Measurements from ENCODE around the gene KHDC3L. TPM values are rescaled to one million over a fixed set of nuclear protein-coding genes. Genes with fewer than 3 reads are reported as not detected.

Gene KHDC3L
- total RNA-seq, 2 donors from 2014 or later: not detected

DNA sequence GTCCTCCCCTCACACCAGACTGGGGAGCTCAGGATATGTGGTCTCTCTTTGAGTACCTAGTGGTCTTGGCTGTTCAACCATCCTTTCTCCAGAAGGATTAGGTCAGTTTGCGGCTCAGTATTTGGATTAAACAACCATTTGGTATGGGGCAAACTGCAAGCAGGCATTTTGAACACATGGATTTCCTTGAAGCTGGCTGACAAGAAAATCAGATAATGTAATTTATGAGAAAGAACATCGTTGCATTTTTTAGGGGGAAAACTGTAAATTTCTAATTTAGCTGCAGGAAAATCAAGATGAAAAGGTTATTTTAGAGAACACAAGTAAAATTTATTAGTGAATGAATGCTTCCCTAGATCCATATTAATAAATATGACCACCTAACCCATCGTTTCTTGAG lies 33.7 kb upstream of the KHDC3L start:
- WGBS, 2 donors: 35 to 44% methylated on average over 3 of the region's 3 CpGs
- intact Hi-C loops (cut with DNase I): no loop called here
- Histone ChIP-seq H3K4me1 (no peaks in the 10 kb centered on the region), H3K36me3 (replicated peaks in 1 of 2; ENCODE audit: insufficient read depth in 1 of 2, low read depth in 2 of 2) (no peaks in the 10 kb centered on the region), H3K27ac (no peak overlapping the region), H3K27me3 (no peaks in the 10 kb centered on the region), H3K9me3 (no peaks in the 10 kb centered on the region), H3K4me3 (no peak overlapping the region)
- DNase-seq (no peak), ATAC-seq (no peak)
- TF ChIP-seq, protein P1, sequence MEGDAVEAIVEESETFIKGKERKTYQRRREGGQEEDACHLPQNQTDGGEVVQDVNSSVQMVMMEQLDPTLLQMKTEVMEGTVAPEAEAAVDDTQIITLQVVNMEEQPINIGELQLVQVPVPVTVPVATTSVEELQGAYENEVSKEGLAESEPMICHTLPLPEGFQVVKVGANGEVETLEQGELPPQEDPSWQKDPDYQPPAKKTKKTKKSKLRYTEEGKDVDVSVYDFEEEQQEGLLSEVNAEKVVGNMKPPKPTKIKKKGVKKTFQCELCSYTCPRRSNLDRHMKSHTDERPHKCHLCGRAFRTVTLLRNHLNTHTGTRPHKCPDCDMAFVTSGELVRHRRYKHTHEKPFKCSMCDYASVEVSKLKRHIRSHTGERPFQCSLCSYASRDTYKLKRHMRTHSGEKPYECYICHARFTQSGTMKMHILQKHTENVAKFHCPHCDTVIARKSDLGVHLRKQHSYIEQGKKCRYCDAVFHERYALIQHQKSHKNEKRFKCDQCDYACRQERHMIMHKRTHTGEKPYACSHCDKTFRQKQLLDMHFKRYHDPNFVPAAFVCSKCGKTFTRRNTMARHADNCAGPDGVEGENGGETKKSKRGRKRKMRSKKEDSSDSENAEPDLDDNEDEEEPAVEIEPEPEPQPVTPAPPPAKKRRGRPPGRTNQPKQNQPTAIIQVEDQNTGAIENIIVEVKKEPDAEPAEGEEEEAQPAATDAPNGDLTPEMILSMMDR (IDR thresholded peaks at IDR 0.05): no peak
- TF ChIP-seq POLR2A (IDR thresholded peaks at IDR 0.05): no peak

DNA sequence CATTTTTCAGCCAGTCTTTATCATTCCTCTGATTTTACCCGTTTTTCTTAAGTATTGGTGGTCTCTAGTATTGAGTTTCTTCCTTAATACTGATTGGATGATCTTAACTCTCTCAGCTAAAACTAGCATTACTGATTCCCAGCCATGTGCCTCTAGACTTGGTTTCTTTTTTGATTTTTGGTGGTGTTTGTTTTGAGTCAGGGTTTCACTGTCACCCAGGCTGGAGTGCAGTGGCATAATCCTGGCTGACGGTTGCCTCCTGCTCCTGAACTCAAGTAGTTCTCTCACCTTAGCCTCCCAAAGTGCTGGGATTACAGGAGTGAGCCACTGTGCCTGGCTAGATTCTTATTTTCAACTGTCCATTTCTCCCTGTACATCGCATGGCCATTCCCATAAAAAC lies 33.3 kb upstream of the KHDC3L start:
- H3K4me3 ChIP-seq: no peak overlapping the region
- DNase-seq: no peak
- 37 to 49% methylated on average over 3 of the region's 3 CpGs for whole genome bisulfite sequencing, 2 donors
- ATAC-seq: no peak
- H3K27ac ChIP-seq: no peak overlapping the region
- H3K4me1 ChIP-seq: no peaks in the 10 kb centered on the region
- TF ChIP-seq, protein P1 (IDR thresholded peaks at IDR 0.05): no peak
- TF ChIP-seq POLR2A (IDR thresholded peaks at IDR 0.05): no peak
- H3K9me3 ChIP-seq: no peaks in the 10 kb centered on the region
- intact Hi-C loops (cut with DNase I): no loop called here
- H3K36me3 ChIP-seq (replicated peaks in 1 of 2; ENCODE audit: insufficient read depth in 1 of 2, low read depth in 2 of 2): no peaks in the 10 kb centered on the region
- H3K27me3 ChIP-seq: no peaks in the 10 kb centered on the region

DNA sequence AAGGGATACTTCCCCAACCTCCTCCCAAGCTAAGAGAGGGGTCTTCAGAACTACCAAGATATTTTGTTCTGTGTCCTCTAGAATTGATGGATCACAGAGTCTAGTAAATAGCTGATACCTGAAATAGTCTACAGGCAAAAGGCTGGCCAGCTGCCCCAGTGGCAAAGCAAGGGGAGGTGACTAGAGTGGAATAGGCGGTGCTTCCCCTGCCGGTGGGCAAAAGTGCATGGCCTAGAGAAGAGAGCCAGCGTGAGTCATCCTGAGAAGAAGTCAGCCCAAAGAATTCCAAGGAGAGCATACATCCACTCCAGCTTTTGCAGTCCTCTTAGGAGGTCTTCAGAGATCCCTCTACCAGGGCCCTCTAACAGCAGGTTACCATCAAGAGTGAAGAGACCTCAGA lies 23.1 kb upstream of the KHDC3L start:
- no peak for TF ChIP-seq POLR2A (IDR thresholded peaks at IDR 0.05)
- TF ChIP-seq, protein P1 (IDR thresholded peaks at IDR 0.05): no peak
- 56 to 66% methylated on average over 2 to 3 of the region's 3 CpGs for WGBS, 2 donors
- Histone ChIP-seq H3K27me3 (no peaks in the 10 kb centered on the region), H3K36me3 (replicated peaks in 1 of 2; ENCODE audit: insufficient read depth in 1 of 2, low read depth in 2 of 2) (no peaks in the 10 kb centered on the region), H3K9me3 (no peaks in the 10 kb centered on the region), H3K4me1 (no peaks in the 10 kb centered on the region), H3K4me3 (no peak overlapping the region), H3K27ac (no peak overlapping the region)
- ATAC-seq (no peak), DNase-seq (no peak)
- intact Hi-C loops (cut with DNase I): no loop called here

- Histone ChIP-seq H3K36me3 (replicated peaks in 1 of 2; ENCODE audit: insufficient read depth in 1 of 2, low read depth in 2 of 2) (no peaks in the 10 kb centered on the region), H3K27ac (no peak overlapping the region), H3K9me3 (no peaks in the 10 kb centered on the region), H3K27me3 (no peaks in the 10 kb centered on the region), H3K4me1 (no peaks in the 10 kb centered on the region), H3K4me3 (no peak overlapping the region)
- ATAC-seq: no peak
- no peak for TF ChIP-seq POLR2A (IDR thresholded peaks at IDR 0.05)
- TF ChIP-seq, protein P1 (IDR thresholded peaks at IDR 0.05): no peak
- 38 to 44% methylated on average over 2 of the region's 2 CpGs for WGBS, 2 donors
- no peak for DNase-seq
- intact Hi-C loops (cut with DNase I): no loop called here
Measured at GRCh38 chr6:73340048-73340447, 22.4 kb upstream of the KHDC3L start.

DNA sequence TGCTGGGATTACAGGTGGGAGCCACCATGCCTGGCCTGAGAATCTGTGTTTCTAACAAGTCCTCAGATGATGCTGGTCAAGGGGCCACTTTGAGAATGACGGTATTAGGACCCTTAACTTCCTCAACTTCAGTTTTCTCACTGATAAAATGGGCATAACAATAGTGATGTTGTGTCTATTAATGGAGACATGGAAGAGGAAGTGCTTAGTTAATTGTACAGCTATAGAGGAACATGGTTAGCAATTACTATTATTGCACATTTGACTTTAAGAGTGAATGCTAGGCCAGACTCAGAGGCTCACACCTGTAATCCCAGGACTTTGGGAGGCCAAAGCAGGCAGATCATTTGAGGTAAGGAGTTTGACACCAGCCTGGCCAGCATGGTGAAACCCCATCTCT lies 21.1 kb upstream of the KHDC3L start:
- H3K9me3 ChIP-seq: no peaks in the 10 kb centered on the region
- no peak overlapping the region for H3K4me3 ChIP-seq
- no peak overlapping the region for H3K27ac ChIP-seq
- TF ChIP-seq POLR2A (IDR thresholded peaks at IDR 0.05): no peak
- TF ChIP-seq, protein P1 (IDR thresholded peaks at IDR 0.05): no peak
- no peak for DNase-seq
- H3K36me3 ChIP-seq (replicated peaks in 1 of 2; ENCODE audit: insufficient read depth in 1 of 2, low read depth in 2 of 2): no peaks in the 10 kb centered on the region
- WGBS, 2 donors: 71% methylated on average over 1 of the region's 1 CpG; no CpG with 5 or more reads in 1 of the 2 donors
- H3K27me3 ChIP-seq: no peaks in the 10 kb centered on the region
- ATAC-seq: no peak
- intact Hi-C loops (cut with DNase I): no loop called here
- no peaks in the 10 kb centered on the region for H3K4me1 ChIP-seq

Data from body of pancreas (tissue), 4 donors.